Measurements from ENCODE around the gene SYT13. TPM values are rescaled to one million over a fixed set of nuclear protein-coding genes. Genes with fewer than 3 reads are reported as not detected.

Gene SYT13
- total and polyA plus RNA-seq, 10 of the 15 experiments (the other 5 are each of a cell fraction or from before 2014, with no cell fraction given), result not detected

DNA sequence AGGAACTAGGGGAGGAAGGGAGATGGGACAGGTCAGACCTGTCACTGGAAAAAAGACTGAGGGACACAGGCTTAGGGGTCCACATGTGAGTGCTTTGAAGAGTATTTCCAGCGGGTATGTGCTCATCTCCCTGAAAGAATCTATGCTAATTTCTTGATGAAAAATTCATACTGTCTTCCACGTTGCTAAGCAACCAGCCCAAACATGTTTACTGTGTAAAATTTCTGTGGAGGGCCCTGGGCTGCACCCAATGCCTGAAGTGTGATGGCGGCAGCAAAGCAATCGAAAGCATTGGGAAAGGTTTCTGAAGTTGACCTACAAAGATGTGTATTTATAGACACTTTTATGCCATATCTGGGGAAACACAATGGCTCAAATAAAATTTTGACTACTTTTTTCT lies 7.4 kb downstream of the SYT13 start (continued):
- TF ChIP-seq, protein P1, sequence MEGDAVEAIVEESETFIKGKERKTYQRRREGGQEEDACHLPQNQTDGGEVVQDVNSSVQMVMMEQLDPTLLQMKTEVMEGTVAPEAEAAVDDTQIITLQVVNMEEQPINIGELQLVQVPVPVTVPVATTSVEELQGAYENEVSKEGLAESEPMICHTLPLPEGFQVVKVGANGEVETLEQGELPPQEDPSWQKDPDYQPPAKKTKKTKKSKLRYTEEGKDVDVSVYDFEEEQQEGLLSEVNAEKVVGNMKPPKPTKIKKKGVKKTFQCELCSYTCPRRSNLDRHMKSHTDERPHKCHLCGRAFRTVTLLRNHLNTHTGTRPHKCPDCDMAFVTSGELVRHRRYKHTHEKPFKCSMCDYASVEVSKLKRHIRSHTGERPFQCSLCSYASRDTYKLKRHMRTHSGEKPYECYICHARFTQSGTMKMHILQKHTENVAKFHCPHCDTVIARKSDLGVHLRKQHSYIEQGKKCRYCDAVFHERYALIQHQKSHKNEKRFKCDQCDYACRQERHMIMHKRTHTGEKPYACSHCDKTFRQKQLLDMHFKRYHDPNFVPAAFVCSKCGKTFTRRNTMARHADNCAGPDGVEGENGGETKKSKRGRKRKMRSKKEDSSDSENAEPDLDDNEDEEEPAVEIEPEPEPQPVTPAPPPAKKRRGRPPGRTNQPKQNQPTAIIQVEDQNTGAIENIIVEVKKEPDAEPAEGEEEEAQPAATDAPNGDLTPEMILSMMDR (IDR thresholded peaks at IDR 0.05 in 2 of 3, conservative IDR thresholded peaks at IDR 0.05 in 1 of 3; ENCODE audit: control insufficient read depth in 2 of 3, extremely low read depth in 1 of 3, insufficient read depth in 1 of 3, low read depth in 3 of 3, low read length in 3 of 3), result no peak
- TF ChIP-seq JUNB (IDR thresholded peaks at IDR 0.05), result no peak
- TF ChIP-seq TCF7 (IDR thresholded peaks at IDR 0.05; ENCODE audit: borderline replicate concordance), result no peak
- TF ChIP-seq, protein P2, sequence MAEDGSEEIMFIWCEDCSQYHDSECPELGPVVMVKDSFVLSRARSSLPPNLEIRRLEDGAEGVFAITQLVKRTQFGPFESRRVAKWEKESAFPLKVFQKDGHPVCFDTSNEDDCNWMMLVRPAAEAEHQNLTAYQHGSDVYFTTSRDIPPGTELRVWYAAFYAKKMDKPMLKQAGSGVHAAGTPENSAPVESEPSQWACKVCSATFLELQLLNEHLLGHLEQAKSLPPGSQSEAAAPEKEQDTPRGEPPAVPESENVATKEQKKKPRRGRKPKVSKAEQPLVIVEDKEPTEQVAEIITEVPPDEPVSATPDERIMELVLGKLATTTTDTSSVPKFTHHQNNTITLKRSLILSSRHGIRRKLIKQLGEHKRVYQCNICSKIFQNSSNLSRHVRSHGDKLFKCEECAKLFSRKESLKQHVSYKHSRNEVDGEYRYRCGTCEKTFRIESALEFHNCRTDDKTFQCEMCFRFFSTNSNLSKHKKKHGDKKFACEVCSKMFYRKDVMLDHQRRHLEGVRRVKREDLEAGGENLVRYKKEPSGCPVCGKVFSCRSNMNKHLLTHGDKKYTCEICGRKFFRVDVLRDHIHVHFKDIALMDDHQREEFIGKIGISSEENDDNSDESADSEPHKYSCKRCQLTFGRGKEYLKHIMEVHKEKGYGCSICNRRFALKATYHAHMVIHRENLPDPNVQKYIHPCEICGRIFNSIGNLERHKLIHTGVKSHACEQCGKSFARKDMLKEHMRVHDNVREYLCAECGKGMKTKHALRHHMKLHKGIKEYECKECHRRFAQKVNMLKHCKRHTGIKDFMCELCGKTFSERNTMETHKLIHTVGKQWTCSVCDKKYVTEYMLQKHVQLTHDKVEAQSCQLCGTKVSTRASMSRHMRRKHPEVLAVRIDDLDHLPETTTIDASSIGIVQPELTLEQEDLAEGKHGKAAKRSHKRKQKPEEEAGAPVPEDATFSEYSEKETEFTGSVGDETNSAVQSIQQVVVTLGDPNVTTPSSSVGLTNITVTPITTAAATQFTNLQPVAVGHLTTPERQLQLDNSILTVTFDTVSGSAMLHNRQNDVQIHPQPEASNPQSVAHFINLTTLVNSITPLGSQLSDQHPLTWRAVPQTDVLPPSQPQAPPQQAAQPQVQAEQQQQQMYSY (CRISPR knock-in tag; IDR thresholded peaks at IDR 0.05), result no peak
- no peak for TF ChIP-seq NFYB (IDR thresholded peaks at IDR 0.05; ENCODE audit: insufficient read depth, low read depth, low read length)
- no peak for TF ChIP-seq SMARCA5 (IDR thresholded peaks at IDR 0.05)
- TF ChIP-seq KLF5 (IDR thresholded peaks at IDR 0.05; ENCODE audit: partially characterized antibody), result no peak
- no peak for TF ChIP-seq CHD1 (IDR thresholded peaks at IDR 0.05; ENCODE audit: low read depth, low read length)

DNA sequence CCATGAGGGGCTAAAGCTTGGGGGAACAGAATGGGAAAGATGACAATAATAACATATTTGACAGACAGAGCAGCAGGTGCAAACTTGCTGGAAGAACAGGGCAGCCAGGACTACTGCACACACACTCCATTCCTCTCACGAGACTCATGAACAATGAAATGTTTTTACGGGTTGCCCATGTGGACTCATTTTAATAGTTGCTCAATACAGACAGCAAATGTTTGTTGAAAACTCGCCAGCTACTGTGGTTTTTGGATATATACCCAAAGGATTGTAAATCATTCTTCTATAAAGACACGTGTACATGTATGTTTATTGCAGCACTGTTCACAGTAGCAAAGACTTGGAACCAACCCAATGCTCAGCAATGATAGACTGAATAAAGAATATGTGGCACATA lies 10.3 kb downstream of the SYT13 start:
- intact Hi-C loops (cut with micrococcal nuclease; ENCODE audit: unreplicated experiment), result no loop called here
- CTCF ChIA-PET, result no interaction called here
- no peak for TF ChIP-seq SUPT20H (IDR thresholded peaks at IDR 0.05; ENCODE audit: borderline replicate concordance, control insufficient read depth, low read depth, low read length)
- TF ChIP-seq POLR2AphosphoS2 (IDR thresholded peaks at IDR 0.05; ENCODE audit: low read depth, low read length), result no peak
- TF ChIP-seq, protein P3, sequence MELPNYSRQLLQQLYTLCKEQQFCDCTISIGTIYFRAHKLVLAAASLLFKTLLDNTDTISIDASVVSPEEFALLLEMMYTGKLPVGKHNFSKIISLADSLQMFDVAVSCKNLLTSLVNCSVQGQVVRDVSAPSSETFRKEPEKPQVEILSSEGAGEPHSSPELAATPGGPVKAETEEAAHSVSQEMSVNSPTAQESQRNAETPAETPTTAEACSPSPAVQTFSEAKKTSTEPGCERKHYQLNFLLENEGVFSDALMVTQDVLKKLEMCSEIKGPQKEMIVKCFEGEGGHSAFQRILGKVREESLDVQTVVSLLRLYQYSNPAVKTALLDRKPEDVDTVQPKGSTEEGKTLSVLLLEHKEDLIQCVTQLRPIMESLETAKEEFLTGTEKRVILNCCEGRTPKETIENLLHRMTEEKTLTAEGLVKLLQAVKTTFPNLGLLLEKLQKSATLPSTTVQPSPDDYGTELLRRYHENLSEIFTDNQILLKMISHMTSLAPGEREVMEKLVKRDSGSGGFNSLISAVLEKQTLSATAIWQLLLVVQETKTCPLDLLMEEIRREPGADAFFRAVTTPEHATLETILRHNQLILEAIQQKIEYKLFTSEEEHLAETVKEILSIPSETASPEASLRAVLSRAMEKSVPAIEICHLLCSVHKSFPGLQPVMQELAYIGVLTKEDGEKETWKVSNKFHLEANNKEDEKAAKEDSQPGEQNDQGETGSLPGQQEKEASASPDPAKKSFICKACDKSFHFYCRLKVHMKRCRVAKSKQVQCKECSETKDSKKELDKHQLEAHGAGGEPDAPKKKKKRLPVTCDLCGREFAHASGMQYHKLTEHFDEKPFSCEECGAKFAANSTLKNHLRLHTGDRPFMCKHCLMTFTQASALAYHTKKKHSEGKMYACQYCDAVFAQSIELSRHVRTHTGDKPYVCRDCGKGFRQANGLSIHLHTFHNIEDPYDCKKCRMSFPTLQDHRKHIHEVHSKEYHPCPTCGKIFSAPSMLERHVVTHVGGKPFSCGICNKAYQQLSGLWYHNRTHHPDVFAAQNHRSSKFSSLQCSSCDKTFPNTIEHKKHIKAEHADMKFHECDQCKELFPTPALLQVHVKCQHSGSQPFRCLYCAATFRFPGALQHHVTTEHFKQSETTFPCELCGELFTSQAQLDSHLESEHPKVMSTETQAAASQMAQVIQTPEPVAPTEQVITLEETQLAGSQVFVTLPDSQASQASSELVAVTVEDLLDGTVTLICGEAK (IDR thresholded peaks at IDR 0.05; ENCODE audit: borderline replicate concordance), result no peak
- no peak for TF ChIP-seq ATF7 (IDR thresholded peaks at IDR 0.05; ENCODE audit: low read depth)
- no peak for TF ChIP-seq STAT1 (conservative IDR thresholded peaks at IDR 0.05)
- no peak for TF ChIP-seq GABPA (IDR thresholded peaks at IDR 0.05; ENCODE audit: low read depth)

More for the DNA sequence above, 10.3 kb downstream of the SYT13 start:
- 9% methylated on average over 4 of the region's 4 CpGs for WGBS (ENCODE audit: insufficient coverage, insufficient replicate concordance, low lambda C conversion rate, missing lambda C conversion rate)
- H3K9me3 ChIP-seq (replicated peaks; ENCODE audit: control insufficient read depth, insufficient read depth, low read length), result 0 out of 3 replicates have a peak, but pooled peaks cover 2% of the 10 kb centered on the region
- no peak overlapping the region for H3K9ac ChIP-seq (ENCODE audit: control insufficient read depth, insufficient read depth, low read length)
- no peak for ATAC-seq
- SMC1A ChIA-PET (ENCODE audit: uncharacterized antibody, unreplicated experiment), result no interaction called here
- no peak overlapping the region for H2AFZ ChIP-seq (ENCODE audit: control insufficient read depth, low read depth, low read length)
- no peak overlapping the region for H3K27ac ChIP-seq (ENCODE audit: control insufficient read depth, insufficient read depth)
- RAD21 ChIA-PET (ENCODE audit: unreplicated experiment), result no interaction called here
- no peaks in the 10 kb centered on the region for H3K79me2 ChIP-seq (ENCODE audit: control insufficient read depth, insufficient read depth, low read length)
- no peaks in the 10 kb centered on the region for H3K4me1 ChIP-seq (ENCODE audit: control insufficient read depth, insufficient read depth, low read length)
- no peaks in the 10 kb centered on the region for H4K20me1 ChIP-seq (ENCODE audit: control insufficient read depth, insufficient read depth)
- no peaks in the 10 kb centered on the region for H3K36me3 ChIP-seq (ENCODE audit: control insufficient read depth in 2 of 2, insufficient read depth in 2 of 2, low read length in 1 of 2)
- H3K4me3 ChIP-seq, result no peak overlapping the region
- POLR2A ChIA-PET, result no interaction called here
- no peak overlapping the region for H3K4me2 ChIP-seq (ENCODE audit: control insufficient read depth, insufficient read depth)
- DNase-seq (ENCODE audit: low read depth, low spot score), result no peak
- BruUV-seq (replicated peaks), result no TSS peak
- H3K27me3 ChIP-seq (replicated peaks in 1 of 2; ENCODE audit: control insufficient read depth in 2 of 2, insufficient read depth in 2 of 2, low read length in 1 of 2), result no peaks in the 10 kb centered on the region
- in situ Hi-C loops (cut with MboI), result no loop called here
- FAIRE-seq, result no peak

All from GM12878 (cell line).